Skeletal muscle satellite cell (primary cell): ENCODE measurements around the gene ADTRP.

Source experiments
- H3K27me3 ChIP-seq: 2 replicates; pipeline ENCODE4 v1.7.0; 2013; ENCODE audit warnings: low read length; ENCODE audit not compliant: control insufficient read depth, insufficient read depth
- H3K36me3 ChIP-seq: 2 replicates; pipeline ENCODE4 v1.7.0; 2013; ENCODE audit warnings: mild to moderate bottlenecking, control low read depth, low read length; ENCODE audit not compliant: insufficient read depth
- H3K4me1 ChIP-seq: 2 replicates; pipeline ENCODE4 v1.7.0; 2013; ENCODE audit warnings: low read length; ENCODE audit not compliant: control insufficient read depth, insufficient read depth
- H3K4me2 ChIP-seq: 2 replicates; pipeline ENCODE4 v1.7.0; 2013; ENCODE audit warnings: mild to moderate bottlenecking, low read length
- H3K4me3 ChIP-seq: 2 replicates; pipeline ENCODE4 v1.7.0; 2013; ENCODE audit warnings: low read length
- H3K9ac ChIP-seq: 2 replicates; pipeline ENCODE4 v1.7.0; 2013; ENCODE audit warnings: mild to moderate bottlenecking, low read depth, low read length, moderate library complexity
- H3K9me3 ChIP-seq: replicated peaks from 2 replicates; pipeline ENCODE4 v1.7.0; 2013; ENCODE audit warnings: mild to moderate bottlenecking, control low read depth, low read length

The ADTRP gene

GRCh38 chr6:11772109-11772825 lies 6.3 kb downstream of the ADTRP start:
- H3K4me2 ChIP-seq, result peak overlapping the region; percentile 45
- no peak overlapping the region for H3K4me3 ChIP-seq
- H3K9me3 ChIP-seq, result no peaks in the 10 kb centered on the region
- no peaks in the 10 kb centered on the region for H3K36me3 ChIP-seq
- peak overlapping the region; percentile 76 for H3K9ac ChIP-seq
- no peaks in the 10 kb centered on the region for H3K27me3 ChIP-seq
- H3K4me1 ChIP-seq, result peaks cover 58% of the 10 kb centered on the region

GRCh38 chr6:11771473-11772048 lies 7.0 kb downstream of the ADTRP start:
- H3K4me1 ChIP-seq, result peaks cover 65% of the 10 kb centered on the region
- peak overlapping the region; percentile 76 for H3K9ac ChIP-seq
- no peaks in the 10 kb centered on the region for H3K9me3 ChIP-seq
- H3K27me3 ChIP-seq, result no peaks in the 10 kb centered on the region
- peak overlapping the region; percentile 62 for H3K4me2 ChIP-seq
- no peaks in the 10 kb centered on the region for H3K36me3 ChIP-seq
- H3K4me3 ChIP-seq, result peak overlapping the region; percentile 17

- Histone ChIP-seq H3K27me3 (no peaks in the 10 kb centered on the region), H3K4me3 (peak overlapping the region; percentile 28), H3K4me2 (peak overlapping the region; percentile 69), H3K9ac (peak overlapping the region; percentile 79), H3K9me3 (no peaks in the 10 kb centered on the region), H3K36me3 (no peaks in the 10 kb centered on the region), H3K4me1 (peaks cover 71% of the 10 kb centered on the region)
These were observed 7.8 kb downstream of the ADTRP start for GRCh38 chr6:11770546-11771466.

- Histone ChIP-seq H3K4me1 (peaks cover 78% of the 10 kb centered on the region), H3K4me3 (peak overlapping the region; percentile 28), H3K27me3 (no peaks in the 10 kb centered on the region), H3K9me3 (no peaks in the 10 kb centered on the region), H3K9ac (peak overlapping the region; percentile 79), H3K4me2 (peak overlapping the region; percentile 69), H3K36me3 (no peaks in the 10 kb centered on the region)
These were observed 8.6 kb downstream of the ADTRP start for GRCh38 chr6:11769811-11770545.

GRCh38 chr6:11769244-11769643 lies 9.4 kb downstream of the ADTRP start:
- Histone ChIP-seq H3K27me3 (no peaks in the 10 kb centered on the region), H3K36me3 (no peaks in the 10 kb centered on the region), H3K9ac (peak overlapping the region; percentile 15), H3K9me3 (no peaks in the 10 kb centered on the region), H3K4me1 (peaks cover 80% of the 10 kb centered on the region), H3K4me2 (no peak overlapping the region), H3K4me3 (no peak overlapping the region)

- no peak overlapping the region for H3K4me3 ChIP-seq
- H3K36me3 ChIP-seq, result no peaks in the 10 kb centered on the region
- H3K4me1 ChIP-seq, result peaks cover 86% of the 10 kb centered on the region
- H3K9me3 ChIP-seq, result no peaks in the 10 kb centered on the region
- H3K27me3 ChIP-seq, result no peaks in the 10 kb centered on the region
- no peak overlapping the region for H3K9ac ChIP-seq
- H3K4me2 ChIP-seq, result no peak overlapping the region
These were observed 10.4 kb downstream of the ADTRP start for GRCh38 chr6:11767978-11768756.

- Histone ChIP-seq H3K4me2 (no peak overlapping the region), H3K27me3 (no peaks in the 10 kb centered on the region), H3K9me3 (no peaks in the 10 kb centered on the region), H3K36me3 (no peaks in the 10 kb centered on the region), H3K4me3 (no peak overlapping the region), H3K9ac (peak overlapping the region; percentile 64), H3K4me1 (peaks cover 84% of the 10 kb centered on the region)
These were observed 11.1 kb downstream of the ADTRP start for GRCh38 chr6:11767458-11767857.

GRCh38 chr6:11766589-11767450 lies 11.8 kb downstream of the ADTRP start:
- Histone ChIP-seq H3K36me3 (no peaks in the 10 kb centered on the region), H3K4me3 (no peak overlapping the region), H3K4me1 (peaks cover 82% of the 10 kb centered on the region), H3K27me3 (no peaks in the 10 kb centered on the region), H3K9me3 (no peaks in the 10 kb centered on the region), H3K4me2 (peak overlapping the region; percentile 43), H3K9ac (peak overlapping the region; percentile 74)

- Histone ChIP-seq H3K4me1 (peaks cover 75% of the 10 kb centered on the region), H3K9ac (peak overlapping the region; percentile 74)
These were observed 12.6 kb downstream of the ADTRP start for GRCh38 chr6:11766043-11766442.

GRCh38 chr6:11764250-11764604 lies 14.4 kb downstream of the ADTRP start:
- no peaks in the 10 kb centered on the region for H3K36me3 ChIP-seq
- no peak overlapping the region for H3K9ac ChIP-seq
- H3K9me3 ChIP-seq, result no peaks in the 10 kb centered on the region
- H3K4me1 ChIP-seq, result peaks cover 58% of the 10 kb centered on the region
- H3K4me2 ChIP-seq, result no peak overlapping the region
- H3K4me3 ChIP-seq, result no peak overlapping the region
- H3K27me3 ChIP-seq, result no peaks in the 10 kb centered on the region

More at GRCh38 chr6:11766043-11766442, 12.6 kb downstream of the ADTRP start:
- Histone ChIP-seq H3K9me3 (no peaks in the 10 kb centered on the region), H3K4me2 (peak overlapping the region; percentile 40), H3K36me3 (no peaks in the 10 kb centered on the region), H3K4me3 (no peak overlapping the region), H3K27me3 (no peaks in the 10 kb centered on the region)
